Activated CD4-positive, alpha-beta T cell treated with anti-CD3 and anti-CD28 coated beads for 36 hours (primary cell): ENCODE measurements around the gene SLC9A5. TPM values are rescaled to one million over a fixed set of nuclear protein-coding genes. Genes with fewer than 3 reads are reported as not detected.

Experiments
- ATAC-seq: fragments of 200-7000 bp; cut with Tn5 transposase; one replicate; pipeline ENCODE4 v1.10.0; 2021; ENCODE audit warnings: mild to moderate bottlenecking, moderate library complexity
- CTCF ChIA-PET: fragments of 350-600 bp; sonication (Branson Sonifier 250); formaldehyde crosslinking; loops from one replicate; lab custom pipeline; 2021; ENCODE audit warnings: antibody characterized with exemption; lab: Charles Lee
- POLR2A ChIA-PET: fragments of 350-600 bp; sonication (Branson Sonifier 250); formaldehyde crosslinking; loops from one replicate; lab custom pipeline; 2021; ENCODE audit warnings: antibody characterized with exemption, inconsistent platforms; lab: Charles Lee
- DNase-seq: peaks from one replicate; pipeline ENCODE4 v3.0.0-alpha.2; 2020
- H3K27ac Mint-ChIP-seq: one replicate; pipeline ENCODE4 v1.8.0; 2021; ENCODE audit warnings: mixed read lengths
- H3K27me3 Mint-ChIP-seq: one replicate; pipeline ENCODE4 v1.8.0; 2021; ENCODE audit warnings: mixed read lengths
- H3K36me3 Mint-ChIP-seq: one replicate; pipeline ENCODE4 v1.8.0; 2021; ENCODE audit warnings: low read depth, mixed read lengths
- H3K4me1 Mint-ChIP-seq: one replicate; pipeline ENCODE4 v1.8.0; 2021; ENCODE audit warnings: mixed read lengths
- H3K4me3 Mint-ChIP-seq: one replicate; pipeline ENCODE4 v1.8.0; 2021; ENCODE audit warnings: mild to moderate bottlenecking, moderate library complexity, mixed read lengths
- H3K9me3 Mint-ChIP-seq: one replicate; pipeline ENCODE4 v1.8.0; 2021; ENCODE audit warnings: low read depth, mixed read lengths
- intact Hi-C, 2 experiments: fragments of 100-400 bp; cut with DNase I in 1 of 2; cut with micrococcal nuclease in 1 of 2; formaldehyde crosslinking; loops; one replicate each; pipeline versions ENCODE4 v1.14.2 to v1.15.1; 2022 to 2024; cut with DNase I, micrococcal nuclease
- total RNA-seq, 2 experiments: library from RNA; stranded (reverse); gene quantifications; one replicate each; pipeline ENCODE4 v1.2.3, GENCODE V29; 2021

SLC9A5 gene
- total RNA-seq, 2 experiments from 2014 or later = 4.5 to 5.5 TPM

DNA sequence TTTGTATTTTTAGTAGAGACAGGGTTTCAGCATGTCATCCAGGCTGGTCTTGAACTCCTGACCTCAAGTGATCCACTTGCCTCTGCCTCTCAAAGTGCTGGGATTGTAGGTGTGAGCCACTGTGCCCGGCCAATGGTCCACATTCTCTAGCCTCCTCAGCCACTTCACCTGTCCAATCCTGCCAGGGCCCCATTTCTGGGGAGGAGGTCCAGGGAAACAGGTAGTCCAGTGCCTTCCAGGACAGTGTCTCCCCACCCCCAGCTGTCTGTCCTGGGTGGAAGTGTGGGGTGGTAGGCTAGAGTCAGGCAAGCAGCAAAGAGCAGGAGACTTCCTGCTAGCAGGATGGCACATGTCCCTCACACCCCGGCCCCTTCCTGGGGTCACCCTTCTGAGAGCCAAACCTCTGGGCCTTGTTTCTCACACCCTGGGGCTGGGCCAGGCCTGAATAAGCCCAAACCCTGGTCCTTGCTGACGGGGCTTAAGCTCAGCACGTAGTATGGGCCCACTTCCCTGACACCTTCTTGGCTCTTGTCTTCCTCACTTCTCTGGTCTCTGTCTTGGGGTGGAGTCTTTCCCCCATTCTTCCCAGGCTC lies 6.5 kb upstream of the SLC9A5 start:
- ATAC-seq (no peak), DNase-seq (no peak)
- Mint-ChIP-seq H3K27ac (peak overlapping the region; percentile 85), H3K4me3 (no peak overlapping the region), H3K27me3 (no peaks in the 10 kb centered on the region), H3K36me3 (peaks cover 14% of the 10 kb centered on the region), H3K4me1 (peaks cover 37% of the 10 kb centered on the region), H3K9me3 (no peaks in the 10 kb centered on the region)
- intact Hi-C loops = loop anchor here in 1 of 2 experiments (10.0 kb wide), 1 partner anchor 487 kb away; the partner anchor contains the start of gene DYNC1LI2
- ChIA-PET CTCF (interaction anchor here (0.8 to 1.3 kb wide), 3 partner anchors 15 to 562 kb away, joined by 3 to 5 read pairs (median 3); partner anchors contain the start of gene TMEM208), POLR2A (no interaction called here)

DNA sequence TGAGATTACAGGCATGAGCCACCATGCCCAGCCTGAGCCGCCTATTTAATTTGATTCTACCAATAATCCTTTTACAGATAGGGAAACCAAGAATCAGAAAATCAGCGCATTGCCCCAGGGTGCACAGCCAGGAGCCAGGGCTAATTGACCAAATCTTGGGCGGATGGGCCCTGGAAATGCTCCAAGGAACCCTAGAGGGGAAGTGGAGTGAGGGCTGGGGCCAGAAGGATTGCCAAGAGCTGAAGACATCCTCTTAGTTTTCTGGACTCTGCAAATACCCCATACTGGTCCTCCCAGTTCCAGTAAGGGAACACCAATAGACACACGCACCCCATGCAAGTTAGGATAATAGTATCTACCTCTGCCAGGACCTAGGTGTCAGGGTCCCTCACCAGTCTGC lies 5.3 kb upstream of the SLC9A5 start:
- POLR2A ChIA-PET = no interaction called here
- intact Hi-C loops = loop anchor here in 1 of 2 experiments (10.0 kb wide), 1 partner anchor 489 kb away; the partner anchor contains the start of gene DYNC1LI2
- ATAC-seq (no peak), DNase-seq (no peak)
- peaks cover 45% of the 10 kb centered on the region for H3K4me1 Mint-ChIP-seq
- no peak overlapping the region for H3K4me3 Mint-ChIP-seq
- CTCF ChIA-PET = interaction anchor here (1.0 to 1.7 kb wide), 2 partner anchors 83 to 173 kb away, joined by 3 to 4 read pairs; partner anchors contain the start of gene ZDHHC1
- H3K27me3 Mint-ChIP-seq = no peaks in the 10 kb centered on the region
- no peaks in the 10 kb centered on the region for H3K9me3 Mint-ChIP-seq
- peaks cover 6% of the 10 kb centered on the region for H3K36me3 Mint-ChIP-seq
- H3K27ac Mint-ChIP-seq = peak overlapping the region; percentile 83

DNA sequence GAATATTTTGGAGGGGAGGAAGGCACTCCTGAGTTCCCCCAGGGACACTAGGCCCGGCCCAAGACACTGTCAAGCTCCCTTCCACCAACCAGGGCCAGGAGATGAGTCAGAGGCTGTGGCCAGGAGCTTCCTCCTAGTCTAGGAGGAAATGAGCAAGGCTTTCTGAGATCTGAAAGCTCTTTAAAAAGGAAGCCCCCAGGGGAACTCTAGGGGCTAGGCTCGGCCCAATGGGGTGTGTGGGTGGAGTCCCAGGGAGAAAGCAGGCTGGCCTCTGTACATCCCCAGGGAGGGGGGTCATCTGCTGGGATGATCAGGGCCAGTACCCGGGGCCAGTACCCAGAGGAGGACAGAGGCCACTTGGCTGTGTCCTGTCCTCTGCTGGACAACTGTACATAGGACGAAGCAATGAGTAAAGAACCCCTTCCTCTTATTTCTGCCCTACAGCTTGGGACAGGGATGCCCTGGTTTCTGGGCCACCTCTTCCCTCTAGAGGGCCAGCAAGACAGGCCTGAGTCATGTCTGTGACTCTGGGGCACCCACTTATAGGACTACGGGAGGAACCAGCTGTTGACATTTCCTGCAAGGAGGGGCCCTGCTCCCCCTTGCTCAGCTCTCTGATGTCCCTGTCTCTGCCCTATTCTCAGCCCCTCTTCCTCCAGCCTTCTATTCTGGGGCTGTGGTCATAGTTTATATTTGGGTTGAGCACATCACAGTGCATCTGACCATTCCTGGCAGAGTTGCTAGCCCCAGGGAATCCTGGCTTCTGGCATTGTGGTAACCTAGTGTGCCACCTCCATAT lies 4.2 kb upstream of the SLC9A5 start:
- POLR2A ChIA-PET = interaction anchor here (0.5 to 1.5 kb wide), 8 partner anchors 8 to 1022 kb away, joined by 3 to 15 read pairs (median 3); partner anchors contain the start of gene TMEM208
- CTCF ChIA-PET = interaction anchor here (0.6 to 1.7 kb wide), 18 partner anchors 9 to 670 kb away, joined by 3 to 7 read pairs (median 4); partner anchors contain the start of genes FBXL8, PLEKHG4, TMEM208 and TRADD

DNA sequence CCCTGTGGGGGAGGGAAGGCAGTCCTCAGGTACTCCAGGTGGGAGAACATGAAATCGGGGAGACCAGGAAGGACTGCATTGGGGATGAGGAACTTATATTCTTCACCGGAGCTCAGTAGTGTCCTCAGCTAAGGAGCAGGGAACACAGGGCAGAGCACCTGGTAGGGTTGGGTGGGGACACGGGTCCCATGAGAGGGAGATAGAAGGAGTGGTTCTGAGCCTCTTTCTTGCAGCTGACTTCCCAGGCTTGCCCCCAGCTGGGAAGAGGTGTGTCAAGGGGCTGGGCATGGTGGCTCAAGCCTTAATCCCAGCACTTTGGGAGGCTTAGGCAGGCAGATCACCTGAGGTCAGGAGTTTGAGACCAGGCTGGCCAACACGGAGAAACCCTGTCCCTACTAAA lies 3.6 kb upstream of the SLC9A5 start:
- Mint-ChIP-seq H3K27me3 (peaks cover 9% of the 10 kb centered on the region), H3K4me1 (peaks cover 57% of the 10 kb centered on the region), H3K27ac (peak overlapping the region; percentile 91), H3K36me3 (peaks cover 4% of the 10 kb centered on the region), H3K9me3 (no peaks in the 10 kb centered on the region), H3K4me3 (peak overlapping the region; percentile 87)
- intact Hi-C loops = loop anchor here (2.0 to 10.0 kb wide), 5 partner anchors 136 to 840 kb away; partner anchors contain the start of genes ACD (in 1 of the 2), DYNC1LI2 (in 1 of the 2), NFATC3 (in 1 of the 2) and PARD6A (in 1 of the 2)
- no peak for ATAC-seq
- CTCF ChIA-PET = interaction anchor here (0.6 to 1.7 kb wide), 10 partner anchors 9 to 299 kb away, joined by 3 to 7 read pairs (median 4); partner anchors contain the start of genes FBXL8, TMEM208 and TRADD
- POLR2A ChIA-PET = interaction anchor here (0.8 to 1.5 kb wide), 3 partner anchors 14 to 133 kb away, joined by 4 to 15 read pairs (median 4); partner anchors contain the start of gene TMEM208
- DNase-seq = no peak

More for the DNA sequence above, 4.2 kb upstream of the SLC9A5 start:
- Mint-ChIP-seq H3K27ac (peak overlapping the region; percentile 91), H3K27me3 (peaks cover 3% of the 10 kb centered on the region), H3K4me1 (peaks cover 51% of the 10 kb centered on the region), H3K4me3 (peak overlapping the region; percentile 87), H3K36me3 (peaks cover 4% of the 10 kb centered on the region), H3K9me3 (no peaks in the 10 kb centered on the region)
- intact Hi-C loops = loop anchor here (1.0 to 10.0 kb wide), 9 partner anchors 8 to 840 kb away; partner anchors contain the start of genes ACD (in 1 of the 2), DYNC1LI2 (in 1 of the 2), E2F4 (in 1 of the 2) and NFATC3 (in 1 of the 2)
- ATAC-seq = peak; percentile 74
- DNase-seq = peak; percentile 91

DNA sequence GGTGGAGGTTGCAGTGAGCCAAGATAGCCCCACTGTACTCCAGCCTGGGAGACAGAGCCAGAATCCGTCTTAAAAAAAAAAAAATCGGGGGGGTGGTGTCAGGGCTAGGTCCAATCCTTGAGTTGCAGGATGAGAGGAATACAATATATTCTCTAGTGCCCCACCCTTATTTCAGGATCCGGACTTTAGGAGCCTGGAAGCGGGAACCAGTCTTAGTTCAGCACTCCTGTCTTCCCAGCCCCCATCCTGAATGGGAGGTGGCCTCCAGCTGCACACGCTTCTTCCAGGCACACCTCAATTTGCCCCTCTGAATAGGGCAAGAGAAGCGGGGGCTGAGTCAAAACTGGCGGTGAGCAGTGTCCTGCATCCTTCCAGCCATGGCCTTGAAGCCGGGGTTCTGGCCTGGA lies 3.1 kb upstream of the SLC9A5 start:
- peaks cover 11% of the 10 kb centered on the region for H3K27me3 Mint-ChIP-seq
- H3K4me3 Mint-ChIP-seq = peak overlapping the region; percentile 87
- H3K4me1 Mint-ChIP-seq = peaks cover 60% of the 10 kb centered on the region
- H3K36me3 Mint-ChIP-seq = peaks cover 4% of the 10 kb centered on the region
- H3K27ac Mint-ChIP-seq = peak overlapping the region; percentile 91
- ATAC-seq (no peak), DNase-seq (no peak)
- H3K9me3 Mint-ChIP-seq = no peaks in the 10 kb centered on the region
- ChIA-PET CTCF (interaction anchor here (0.6 to 1.7 kb wide), 5 partner anchors 15 to 299 kb away, joined by 3 to 5 read pairs (median 4); partner anchors contain the start of genes FBXL8 and TRADD), POLR2A (no interaction called here)
- intact Hi-C loops = loop anchor here (1.0 to 10.0 kb wide), 6 partner anchors 34 to 839 kb away; partner anchors contain the start of genes ACD (in 1 of the 2), DYNC1LI2 (in 1 of the 2), NFATC3 (in 1 of the 2) and PARD6A (in 1 of the 2)

DNA sequence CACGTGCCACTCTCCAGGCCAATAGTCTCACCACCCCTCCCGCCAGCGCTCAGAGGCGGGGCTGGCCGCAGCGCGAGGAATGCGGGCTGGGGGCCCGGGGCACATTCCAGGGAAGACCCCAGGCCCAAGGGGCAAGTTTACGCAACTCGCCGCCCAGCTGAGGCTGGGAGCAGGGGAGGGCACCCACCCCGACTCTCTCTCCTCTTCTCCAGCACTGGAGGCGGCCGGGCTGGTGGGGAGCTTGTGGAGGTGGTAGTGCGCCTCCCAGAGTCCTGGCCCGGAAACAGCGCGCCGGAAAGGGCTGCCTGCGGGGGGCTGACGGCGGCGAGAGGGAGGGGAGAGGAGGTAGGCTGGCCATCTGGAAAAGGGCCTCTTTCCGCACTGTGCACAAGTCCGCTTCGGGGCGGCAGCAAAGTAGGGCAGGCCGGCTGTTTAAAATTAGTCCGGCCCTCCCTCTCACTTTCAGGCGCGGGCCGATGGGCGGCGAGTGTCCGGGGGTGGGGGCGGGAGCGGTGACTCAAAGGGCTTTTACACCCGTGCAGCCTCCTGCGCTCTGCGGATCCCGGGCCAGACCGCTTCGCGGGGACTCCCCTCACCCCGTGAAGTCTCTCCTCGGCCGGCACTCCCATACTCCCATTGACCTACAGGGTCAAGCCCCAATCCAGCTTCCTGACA lies 2.6 kb upstream of the SLC9A5 start:
- Mint-ChIP-seq H3K4me3 (peak overlapping the region; percentile 87), H3K4me1 (peaks cover 58% of the 10 kb centered on the region), H3K36me3 (peaks cover 4% of the 10 kb centered on the region), H3K27me3 (peaks cover 11% of the 10 kb centered on the region), H3K27ac (peak overlapping the region; percentile 85), H3K9me3 (no peaks in the 10 kb centered on the region)
- ATAC-seq (no peak), DNase-seq (peak; percentile 77)
- intact Hi-C loops = loop anchor here (1.0 to 10.0 kb wide), 4 partner anchors 33 to 691 kb away; partner anchors contain the start of genes ACD (in 1 of the 2), DYNC1LI2 (in 1 of the 2), PARD6A (in 1 of the 2) and PLEKHG4 (in 1 of the 2)
- ChIA-PET POLR2A (interaction anchor here (2.1 kb wide), 1 partner anchor 19 kb away, joined by 9 read pairs; the partner anchor contains the start of gene TMEM208), CTCF (interaction anchor here (1.6 kb wide), 1 partner anchor 15 kb away, joined by 4 read pairs; no protein-coding TSS in a partner anchor)

DNA sequence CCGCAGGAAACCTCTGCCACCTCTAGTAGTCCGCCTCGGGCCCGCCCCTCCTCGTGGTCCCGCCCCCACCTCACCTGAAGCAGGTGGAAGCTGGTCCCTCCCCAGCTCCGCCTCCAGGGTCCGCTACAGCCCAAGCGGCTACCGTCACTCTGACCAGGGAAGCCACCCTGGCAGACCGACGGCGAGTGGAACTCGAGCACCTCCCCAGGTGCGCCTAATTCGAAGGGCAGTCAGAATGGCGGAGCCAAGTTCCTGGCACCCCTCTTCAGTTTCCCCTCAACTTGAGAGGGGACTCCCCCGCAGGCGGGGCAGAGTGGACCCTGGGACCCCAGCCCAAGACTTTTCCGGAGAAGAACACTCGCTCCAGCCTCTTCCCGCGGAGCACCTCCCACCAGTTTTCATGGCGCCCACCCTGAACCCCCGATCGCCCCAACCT lies 2.0 kb upstream of the SLC9A5 start:
- Mint-ChIP-seq H3K4me3 (peak overlapping the region; percentile 87), H3K36me3 (peaks cover 4% of the 10 kb centered on the region), H3K4me1 (peaks cover 53% of the 10 kb centered on the region), H3K9me3 (no peaks in the 10 kb centered on the region), H3K27ac (peak overlapping the region; percentile 85), H3K27me3 (peaks cover 11% of the 10 kb centered on the region)
- ATAC-seq (no peak), DNase-seq (no peak)
- ChIA-PET POLR2A (interaction anchor here (0.6 to 2.1 kb wide), 3 partner anchors 14 to 89 kb away, joined by 5 to 9 read pairs (median 6); partner anchors contain the start of gene TMEM208), CTCF (interaction anchor here (1.2 kb wide), 2 partner anchors 62 to 92 kb away, joined by 3 read pairs; no protein-coding TSS in a partner anchor)
- intact Hi-C loops = loop anchor here (1.0 to 10.0 kb wide), 14 partner anchors 10 to 691 kb away; partner anchors contain the start of genes ACD (in 2 of the 2), PARD6A (in 2 of the 2), PLEKHG4 (in 2 of the 2) and ATP6V0D1 (in 1 of the 2)

DNA sequence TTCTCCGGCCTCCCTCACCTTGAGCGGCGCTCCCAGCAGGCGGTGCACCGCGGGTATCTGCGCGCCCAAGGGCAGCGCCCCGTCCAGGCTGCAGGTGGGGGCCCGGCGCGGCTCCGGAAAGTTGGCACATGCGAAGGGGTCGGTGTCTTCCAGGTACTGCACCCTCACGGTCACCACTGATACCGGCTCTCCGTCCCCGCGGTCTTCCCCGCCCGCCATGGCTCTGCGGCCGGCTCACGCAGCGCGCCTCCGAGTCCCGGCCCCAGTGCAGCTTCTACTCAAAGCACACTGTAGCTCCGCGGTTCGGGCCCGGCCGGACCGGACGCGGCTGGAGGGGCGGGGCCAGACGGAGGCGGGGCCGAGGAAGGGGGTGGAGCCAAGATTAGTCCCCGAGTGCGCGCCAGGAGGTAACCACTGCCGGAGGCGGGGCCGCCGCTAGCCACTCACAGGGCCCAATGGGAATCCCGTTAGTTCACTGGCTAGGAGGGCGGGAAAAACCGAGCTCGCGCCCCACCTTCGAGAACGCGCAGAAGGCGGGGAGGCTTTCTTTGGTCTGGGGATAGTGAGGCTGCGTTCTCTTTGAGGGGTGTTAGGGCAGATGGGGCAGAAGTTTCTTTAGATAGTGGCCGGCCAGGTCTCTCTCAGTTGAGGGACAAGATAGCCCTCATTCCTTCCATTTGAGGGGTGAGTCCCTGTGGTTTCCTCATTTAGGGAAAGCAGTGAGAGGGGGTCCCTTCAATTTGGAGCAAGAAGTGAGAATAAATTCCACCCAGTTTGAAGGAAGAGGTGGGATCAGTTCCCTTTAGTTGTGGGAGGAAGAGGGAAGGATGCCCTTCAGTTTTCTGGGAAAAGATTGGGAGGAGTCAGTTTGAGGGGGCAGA lies 1.3 kb upstream of the SLC9A5 start, which contains the start of gene FHOD1:
Gene FHOD1 (minus strand): TSS at position 290 of the 881 bp plus-strand sequence. CDS start 71 bp downstream, at position 219.
- H3K27me3 Mint-ChIP-seq = peaks cover 11% of the 10 kb centered on the region
- POLR2A ChIA-PET = interaction anchor here (0.6 to 2.1 kb wide), 4 partner anchors 15 to 89 kb away, joined by 4 to 9 read pairs (median 6); partner anchors contain the start of gene TMEM208
- CTCF ChIA-PET = interaction anchor here (0.6 to 1.4 kb wide), 12 partner anchors 9 to 158 kb away, joined by 3 to 5 read pairs (median 3); partner anchors contain the start of genes B3GNT9, KCTD19 and LRRC36
- peak within 1 kb of the TSS; percentile 85 for H3K27ac Mint-ChIP-seq
- DNase-seq = peak; percentile 99
- no peaks in the 10 kb centered on the region for H3K9me3 Mint-ChIP-seq
- peaks cover 4% of the 10 kb centered on the region for H3K36me3 Mint-ChIP-seq
- H3K4me3 Mint-ChIP-seq = peak within 1 kb of the TSS; percentile 87
- intact Hi-C loops = loop anchor here (1.0 to 10.0 kb wide), 14 partner anchors 11 to 690 kb away; partner anchors contain the start of genes ACD (in 2 of the 2), PARD6A (in 2 of the 2), ATP6V0D1 (in 1 of the 2) and CBFB (in 1 of the 2)
- peak; percentile 74 for ATAC-seq
- H3K4me1 Mint-ChIP-seq = peaks cover 52% of the 10 kb centered on the region
